B cell (primary cell): ENCODE results near the gene ATP9A. TPM values are rescaled to one million over a fixed set of nuclear protein-coding genes. Genes with fewer than 3 reads are reported as not detected.

Source experiments
- ATAC-seq: fragments of 200-7000 bp; cut with Tn5 transposase; one replicate; pipeline ENCODE4 v1.10.0; 2021; ENCODE audit warnings: low read depth, mild to moderate bottlenecking, moderate number of reproducible peaks, moderate library complexity
- CTCF ChIA-PET: fragments of 350-600 bp; sonication (Branson Sonifier 250); formaldehyde crosslinking; loops from one replicate; lab custom pipeline; 2021; ENCODE audit warnings: antibody characterized with exemption, inconsistent platforms; lab: Charles Lee
- POLR2A ChIA-PET: fragments of 350-600 bp; sonication (Branson Sonifier 250); formaldehyde crosslinking; loops from one replicate; lab custom pipeline; 2021; ENCODE audit warnings: antibody characterized with exemption; lab: Charles Lee
- DNase-seq: peaks from one replicate; pipeline ENCODE4 v3.0.0; 2013
- H2AFZ ChIP-seq: 2 replicates; pipeline ENCODE4 v1.6.1; 2012; ENCODE audit warnings: mild to moderate bottlenecking, low read depth, low read length; ENCODE audit not compliant: insufficient read depth, poor library complexity, severe bottlenecking
- H3K27ac ChIP-seq, 2 donors: 1 replicate in 1 of 2; 2 replicates in 1 of 2; pipeline ENCODE4 v1.5.1; 2012 to 2013; ENCODE audit warnings: low read length in 2 of 2, mild to moderate bottlenecking in 2 of 2, moderate library complexity in 1 of 2
- H3K27me3 ChIP-seq, 4 experiments: fragments of 200-600 bp in 1 of 4; sonication (generic) in 1 of 4; replicated peaks in 1 of 4; 1 replicate in 2 of 4; 2 replicates in 2 of 4; pipeline versions ENCODE4 v1.6.1 to v1.7.0; 2013 to 2016; ENCODE audit warnings: low read length in 3 of 4, mild to moderate bottlenecking in 2 of 4, mixed read lengths in 1 of 4, moderate library complexity in 1 of 4; ENCODE audit not compliant: insufficient read depth in 4 of 4, control insufficient read depth in 3 of 4; ENCODE audit errors: control extremely low read depth in 1 of 4
- H3K36me3 ChIP-seq, 2 experiments: replicated peaks in 1 of 2; 1 replicate in 1 of 2; 2 replicates in 1 of 2; pipeline versions ENCODE4 v1.6.1 to v1.7.1; 2013; ENCODE audit warnings: low read length in 1 of 2; ENCODE audit not compliant: insufficient read depth in 2 of 2, control insufficient read depth in 1 of 2; ENCODE audit errors: control extremely low read depth in 1 of 2, extremely low read depth in 1 of 2
- H3K4me1 ChIP-seq, 2 donors: fragments of 200-600 bp in 1 of 2; sonication (generic) in 1 of 2; 1 replicate in 1 of 2; 2 replicates in 1 of 2; pipeline versions ENCODE4 v1.5.1 to v1.6.1; 2013 to 2017; ENCODE audit warnings: low read length in 2 of 2; ENCODE audit not compliant: control insufficient read depth in 2 of 2, insufficient read depth in 2 of 2
- H3K4me2 ChIP-seq: replicated peaks from 2 replicates; pipeline ENCODE3; 2012; ENCODE audit warnings: mild to moderate bottlenecking, low read depth, low read length; ENCODE audit not compliant: poor library complexity, severe bottlenecking
- H3K4me3 ChIP-seq, 5 experiments: fragments of 200-600 bp in 1 of 5; sonication (generic) in 1 of 5; 1 replicate in 3 of 5; 2 replicates in 2 of 5; pipeline versions ENCODE4 v1.5.1 to v1.7.0; 2011 to 2016; ENCODE audit warnings: low read length in 4 of 5, mild to moderate bottlenecking in 4 of 5, low read depth in 2 of 5, control low read depth in 1 of 5, moderate library complexity in 1 of 5; ENCODE audit not compliant: insufficient read depth in 1 of 5; ENCODE audit errors: control extremely low read depth in 1 of 5, extremely low read depth in 1 of 5
- H3K79me2 ChIP-seq: fragments of 200-600 bp; sonication (generic); one replicate; pipeline ENCODE4 v1.6.0; 2016; ENCODE audit warnings: low read length; ENCODE audit not compliant: control insufficient read depth, insufficient read depth
- H3K9ac ChIP-seq: fragments of 200-600 bp; sonication (generic); 2 replicates; pipeline ENCODE4 v1.6.1; 2017; ENCODE audit warnings: mild to moderate bottlenecking, low read length, moderate library complexity
- H3K9me3 ChIP-seq, 3 donors: one replicate each; pipeline versions ENCODE4 v1.6.1 to v1.7.1; 2013; ENCODE audit warnings: low read length in 2 of 3; ENCODE audit not compliant: control insufficient read depth in 2 of 3, insufficient read depth in 1 of 3; ENCODE audit errors: control extremely low read depth in 1 of 3
- H4K20me1 ChIP-seq: 2 replicates; pipeline ENCODE4 v1.6.0; 2012; ENCODE audit warnings: mild to moderate bottlenecking, low read length; ENCODE audit not compliant: insufficient read depth, control insufficient read depth, poor library complexity, severe bottlenecking
- H3K27ac Mint-ChIP-seq: one replicate; pipeline ENCODE4 v1.8.0; 2021; ENCODE audit warnings: mixed read lengths
- H3K27me3 Mint-ChIP-seq: one replicate; pipeline ENCODE4 v1.8.0; 2021; ENCODE audit warnings: mixed read lengths
- H3K4me1 Mint-ChIP-seq: one replicate; pipeline ENCODE4 v1.8.0; 2021; ENCODE audit warnings: mixed read lengths
- H3K4me3 Mint-ChIP-seq: one replicate; pipeline ENCODE4 v1.8.0; 2021; ENCODE audit warnings: mixed read lengths
- H3K9me3 Mint-ChIP-seq: one replicate; pipeline ENCODE4 v1.8.0; 2022; ENCODE audit warnings: mixed read lengths; ENCODE audit not compliant: insufficient read depth
- CTCF ChIP-seq: fragments of 200-600 bp; IDR thresholded peaks from one replicate; pipeline ENCODE4 v1.8.0; 2022; ENCODE audit warnings: antibody characterized with exemption, mild to moderate bottlenecking
- EZH2 ChIP-seq: IDR thresholded peaks from 2 replicates; pipeline ENCODE4 v1.6.1; 2012; ENCODE audit warnings: borderline replicate concordance, low read depth, mild to moderate bottlenecking, moderate library complexity, low read length; ENCODE audit not compliant: insufficient read depth, poor library complexity, severe bottlenecking
- WGBS: methylation state at CpG from one replicate; pipeline ENCODE4 v1.1.5; 2013; ENCODE audit warnings: missing lambda C conversion rate; ENCODE audit not compliant: insufficient coverage; 5-methylcytosine and 5-hydroxymethylcytosine counted together
- intact Hi-C: fragments of 100-400 bp; cut with micrococcal nuclease; formaldehyde crosslinking; loops from one replicate; pipeline ENCODE4 v1.10.0; 2022
- polyA plus RNA-seq: library from polyadenylated mRNA; depleted of rRNA; stranded (reverse); fragments of >200 nt; gene quantifications from 2 replicates; pipeline ENCODE4 v1.2.3, GENCODE V29; 2012
- total RNA-seq, 2 donors: library from RNA; stranded (reverse); fragments of 120-200 nt in 1 of 2; gene quantifications; 1 replicate in 1 of 2; 2 replicates in 1 of 2; pipeline versions ENCODE4 v1.2.3 to v1.2.4, GENCODE V29; 2013 to 2022

The ATP9A gene
- total and polyA plus RNA-seq, 2 donors (not counting 1 experiment from before 2014, with no cell fraction given), result 0.13 to 0.22 TPM

GRCh38 chr20:51570739-51571459 lies 197.3 kb downstream of the ATP9A start:
- no peak overlapping the region for H3K4me3 ChIP-seq
- Mint-ChIP-seq H3K4me1 (no peaks in the 10 kb centered on the region), H3K27ac (no peak overlapping the region), H3K4me3 (no peak overlapping the region), H3K27me3 (peaks cover 30% of the 10 kb centered on the region), H3K9me3 (peaks cover 7% of the 10 kb centered on the region)
- ChIA-PET POLR2A (no interaction called here), CTCF (interaction anchor here (1.7 kb wide), 1 partner anchor 24 kb away, joined by 8 read pairs; no protein-coding TSS in a partner anchor)
- no peak overlapping the region for H2AFZ ChIP-seq
- no peaks in the 10 kb centered on the region for H3K36me3 ChIP-seq
- TF ChIP-seq EZH2, result no peak
- TF ChIP-seq CTCF, result no peak
- H3K4me2 ChIP-seq, result no peak overlapping the region
- ATAC-seq (no peak), DNase-seq (no peak)
- peaks cover 0 to 9% (median 2%) of the 10 kb centered on the region in 4 experiments for H3K27me3 ChIP-seq
- no peak overlapping the region for H3K9ac ChIP-seq
- no peaks in the 10 kb centered on the region for H4K20me1 ChIP-seq
- H3K9me3 ChIP-seq, result peaks cover 0 to 7% (median 0%) of the 10 kb centered on the region in 3 donors
- WGBS, result 83% methylated on average over 9 of the region's 16 CpGs
- no peaks in the 10 kb centered on the region for H3K79me2 ChIP-seq
- intact Hi-C loops, result no loop called here
- H3K4me1 ChIP-seq, result no peaks in the 10 kb centered on the region
- H3K27ac ChIP-seq, result no peak overlapping the region
